ENCODE measurements around the gene TAB2.

DNA sequence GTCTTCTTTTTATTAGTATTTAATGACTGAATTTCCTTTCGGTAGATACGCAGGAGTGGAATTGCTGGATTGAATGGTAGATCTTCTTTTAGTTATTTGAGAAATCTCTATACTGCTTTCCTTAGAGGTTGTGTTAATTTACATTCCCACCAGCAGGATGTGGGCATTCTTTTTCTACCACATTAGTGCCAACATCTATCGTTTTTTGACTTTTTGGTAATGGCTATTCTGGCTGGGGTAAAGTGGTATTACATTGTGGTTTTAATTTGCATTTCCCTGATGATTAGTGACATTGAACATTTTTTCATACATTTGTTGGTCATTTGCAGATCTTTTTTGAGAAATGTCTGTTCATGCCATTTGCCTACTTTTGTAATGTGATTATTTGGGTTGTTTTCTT, 119.7 kb downstream of the TAB2 start:
- no peak for TF ChIP-seq EP300 (IDR thresholded peaks at IDR 0.05)
- TF ChIP-seq, protein P1, sequence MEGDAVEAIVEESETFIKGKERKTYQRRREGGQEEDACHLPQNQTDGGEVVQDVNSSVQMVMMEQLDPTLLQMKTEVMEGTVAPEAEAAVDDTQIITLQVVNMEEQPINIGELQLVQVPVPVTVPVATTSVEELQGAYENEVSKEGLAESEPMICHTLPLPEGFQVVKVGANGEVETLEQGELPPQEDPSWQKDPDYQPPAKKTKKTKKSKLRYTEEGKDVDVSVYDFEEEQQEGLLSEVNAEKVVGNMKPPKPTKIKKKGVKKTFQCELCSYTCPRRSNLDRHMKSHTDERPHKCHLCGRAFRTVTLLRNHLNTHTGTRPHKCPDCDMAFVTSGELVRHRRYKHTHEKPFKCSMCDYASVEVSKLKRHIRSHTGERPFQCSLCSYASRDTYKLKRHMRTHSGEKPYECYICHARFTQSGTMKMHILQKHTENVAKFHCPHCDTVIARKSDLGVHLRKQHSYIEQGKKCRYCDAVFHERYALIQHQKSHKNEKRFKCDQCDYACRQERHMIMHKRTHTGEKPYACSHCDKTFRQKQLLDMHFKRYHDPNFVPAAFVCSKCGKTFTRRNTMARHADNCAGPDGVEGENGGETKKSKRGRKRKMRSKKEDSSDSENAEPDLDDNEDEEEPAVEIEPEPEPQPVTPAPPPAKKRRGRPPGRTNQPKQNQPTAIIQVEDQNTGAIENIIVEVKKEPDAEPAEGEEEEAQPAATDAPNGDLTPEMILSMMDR (IDR thresholded peaks at IDR 0.05), result no peak
- TF ChIP-seq POLR2A (IDR thresholded peaks at IDR 0.05; ENCODE audit: low read length), result no peak
- TF ChIP-seq, protein P2, sequence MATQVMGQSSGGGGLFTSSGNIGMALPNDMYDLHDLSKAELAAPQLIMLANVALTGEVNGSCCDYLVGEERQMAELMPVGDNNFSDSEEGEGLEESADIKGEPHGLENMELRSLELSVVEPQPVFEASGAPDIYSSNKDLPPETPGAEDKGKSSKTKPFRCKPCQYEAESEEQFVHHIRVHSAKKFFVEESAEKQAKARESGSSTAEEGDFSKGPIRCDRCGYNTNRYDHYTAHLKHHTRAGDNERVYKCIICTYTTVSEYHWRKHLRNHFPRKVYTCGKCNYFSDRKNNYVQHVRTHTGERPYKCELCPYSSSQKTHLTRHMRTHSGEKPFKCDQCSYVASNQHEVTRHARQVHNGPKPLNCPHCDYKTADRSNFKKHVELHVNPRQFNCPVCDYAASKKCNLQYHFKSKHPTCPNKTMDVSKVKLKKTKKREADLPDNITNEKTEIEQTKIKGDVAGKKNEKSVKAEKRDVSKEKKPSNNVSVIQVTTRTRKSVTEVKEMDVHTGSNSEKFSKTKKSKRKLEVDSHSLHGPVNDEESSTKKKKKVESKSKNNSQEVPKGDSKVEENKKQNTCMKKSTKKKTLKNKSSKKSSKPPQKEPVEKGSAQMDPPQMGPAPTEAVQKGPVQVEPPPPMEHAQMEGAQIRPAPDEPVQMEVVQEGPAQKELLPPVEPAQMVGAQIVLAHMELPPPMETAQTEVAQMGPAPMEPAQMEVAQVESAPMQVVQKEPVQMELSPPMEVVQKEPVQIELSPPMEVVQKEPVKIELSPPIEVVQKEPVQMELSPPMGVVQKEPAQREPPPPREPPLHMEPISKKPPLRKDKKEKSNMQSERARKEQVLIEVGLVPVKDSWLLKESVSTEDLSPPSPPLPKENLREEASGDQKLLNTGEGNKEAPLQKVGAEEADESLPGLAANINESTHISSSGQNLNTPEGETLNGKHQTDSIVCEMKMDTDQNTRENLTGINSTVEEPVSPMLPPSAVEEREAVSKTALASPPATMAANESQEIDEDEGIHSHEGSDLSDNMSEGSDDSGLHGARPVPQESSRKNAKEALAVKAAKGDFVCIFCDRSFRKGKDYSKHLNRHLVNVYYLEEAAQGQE (IDR thresholded peaks at IDR 0.05), result no peak
- no peak for TF ChIP-seq ZC3H11A (IDR thresholded peaks at IDR 0.05)
- no peak for TF ChIP-seq CHD4 (IDR thresholded peaks at IDR 0.05; ENCODE audit: borderline replicate concordance)
- TF ChIP-seq, protein P3, sequence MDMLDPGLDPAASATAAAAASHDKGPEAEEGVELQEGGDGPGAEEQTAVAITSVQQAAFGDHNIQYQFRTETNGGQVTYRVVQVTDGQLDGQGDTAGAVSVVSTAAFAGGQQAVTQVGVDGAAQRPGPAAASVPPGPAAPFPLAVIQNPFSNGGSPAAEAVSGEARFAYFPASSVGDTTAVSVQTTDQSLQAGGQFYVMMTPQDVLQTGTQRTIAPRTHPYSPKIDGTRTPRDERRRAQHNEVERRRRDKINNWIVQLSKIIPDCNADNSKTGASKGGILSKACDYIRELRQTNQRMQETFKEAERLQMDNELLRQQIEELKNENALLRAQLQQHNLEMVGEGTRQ (IDR thresholded peaks at IDR 0.05), result no peak
- no peak for TF ChIP-seq CBX2 (IDR thresholded peaks at IDR 0.05; ENCODE audit: borderline replicate concordance, low read depth)
- no peak for TF ChIP-seq NPAS2 (CRISPR knock-in tag; IDR thresholded peaks at IDR 0.05; ENCODE audit: borderline replicate concordance)
